HCT116 (cell line): ENCODE data around the gene LACTBL1. TPM values are rescaled to one million over a fixed set of nuclear protein-coding genes. Genes with fewer than 3 reads are reported as not detected.

Experiments used
- ATAC-seq: fragments of 200-7000 bp; cut with Tn5 transposase; 2 replicates; pipeline ENCODE4 v1.9.1; 2020; ENCODE audit warnings: mild to moderate bottlenecking, moderate library complexity
- BruUV-seq: library from RNA; stranded (reverse); fragments of 400-500 nt; replicated peaks from 2 replicates; lab custom pipeline; 2021; lab: Mats Ljungman, UMichigan
- CTCF ChIA-PET: fragments of 300-600 bp; sonication (Branson Sonifier 250); formaldehyde crosslinking; loops from one replicate; lab custom pipeline; 2021; ENCODE audit warnings: antibody characterized with exemption; lab: Charles Lee
- POLR2A ChIA-PET: fragments of 300-600, 350-600 bp; sonication (Branson Sonifier 250); formaldehyde crosslinking; loops from one replicate; lab custom pipeline; 2021; ENCODE audit warnings: antibody characterized with exemption; lab: Charles Lee
- RAD21 ChIA-PET, 2 experiments: fragments of 300-600 bp; sonication (Branson Sonifier 250); formaldehyde crosslinking; loops; one replicate each; lab custom pipeline; 2023; ENCODE audit warnings: low total read pairs in 2 of 2; ENCODE audit not compliant: uncharacterized antibody in 2 of 2, unreplicated experiment in 2 of 2, low non-redundant PET in 1 of 2; lab: Charles Lee
- DNase-seq: peaks from one replicate; pipeline ENCODE4 v3.0.0-alpha.2; 2010; ENCODE audit warnings: low read depth, low spot score
- H2AFZ ChIP-seq: fragments of 200-600 bp; shearing (Covaris generic), sonication (generic); 2 replicates; pipeline ENCODE4 v1.6.1; 2017; ENCODE audit warnings: low read depth, mixed run types, mixed read lengths, antibody characterized with exemption, low read length; ENCODE audit not compliant: poor library complexity, severe bottlenecking
- H3K27ac ChIP-seq: 2 replicates; pipeline ENCODE4 v1.5.1; 2012; ENCODE audit warnings: low read depth, low read length
- H3K27me3 ChIP-seq: fragments of 200-600 bp; sonication (generic); 2 replicates; pipeline ENCODE4 v1.6.1; 2016; ENCODE audit warnings: mixed run types, low read length, mixed read lengths; ENCODE audit not compliant: insufficient read depth
- H3K36me3 ChIP-seq, 2 experiments: fragments of 200-500 bp in 1 of 2; fragments of 200-600 bp in 1 of 2; sonication (Bioruptor generic) in 1 of 2; sonication (generic) in 1 of 2; 2 replicates each; pipeline versions ENCODE4 v1.5.1 to v1.6.1; 2014 to 2016; ENCODE audit warnings: low read length in 2 of 2, inconsistent platforms in 1 of 2, mixed read lengths in 1 of 2, mixed run types in 1 of 2; ENCODE audit not compliant: insufficient read depth in 2 of 2, control insufficient read depth in 1 of 2
- H3K4me1 ChIP-seq, 2 experiments: fragments of 200-600 bp in 1 of 2; sonication (generic) in 1 of 2; 2 replicates each; pipeline versions ENCODE4 v1.5.1 to v1.6.1; 2012 to 2017; ENCODE audit warnings: low read length in 2 of 2, inconsistent platforms in 1 of 2, mild to moderate bottlenecking in 1 of 2, mixed read lengths in 1 of 2, mixed run types in 1 of 2, moderate library complexity in 1 of 2; ENCODE audit not compliant: insufficient read depth in 2 of 2, control insufficient read depth in 1 of 2
- H3K4me2 ChIP-seq: fragments of 200-600 bp; sonication (generic); 2 replicates; pipeline ENCODE4 v1.6.1; 2017; ENCODE audit warnings: mixed run types, low read length, mixed read lengths
- H3K4me3 ChIP-seq, 2 experiments: fragments of 200-600 bp in 1 of 2; sonication (generic) in 1 of 2; replicated peaks in 1 of 2; 2 replicates each; pipeline ENCODE4 v1.5.1; 2011 to 2016; ENCODE audit warnings: low read length in 2 of 2, control low read depth in 1 of 2, low read depth in 1 of 2, mild to moderate bottlenecking in 1 of 2, mixed read lengths in 1 of 2, mixed run types in 1 of 2
- H3K79me2 ChIP-seq: fragments of 200-600 bp; sonication (generic); 2 replicates; pipeline ENCODE4 v1.6.1; 2017; ENCODE audit warnings: mild to moderate bottlenecking, mixed run types, low read length, moderate library complexity, mixed read lengths; ENCODE audit not compliant: insufficient read depth
- H3K9ac ChIP-seq: fragments of 200-600 bp; sonication (generic); 2 replicates; pipeline ENCODE4 v1.6.1; 2016; ENCODE audit warnings: low read length, mixed read lengths
- H3K9me2 ChIP-seq: fragments of 200-600 bp; sonication (generic), shearing (Covaris generic); 2 replicates; pipeline ENCODE4 v1.6.1; 2017; ENCODE audit warnings: mixed run types, mild to moderate bottlenecking, moderate library complexity; ENCODE audit not compliant: insufficient read depth
- H3K9me3 ChIP-seq, 2 experiments: fragments of 200-500 bp in 1 of 2; fragments of 200-600 bp in 1 of 2; sonication (Bioruptor generic) in 1 of 2; sonication (generic) in 1 of 2; 2 replicates each; pipeline ENCODE4 v1.6.1; 2014 to 2017; ENCODE audit warnings: low read length in 2 of 2, mixed read lengths in 2 of 2, inconsistent platforms in 1 of 2, low read depth in 1 of 2, mild to moderate bottlenecking in 1 of 2, mixed run types in 1 of 2, moderate library complexity in 1 of 2; ENCODE audit not compliant: control insufficient read depth in 1 of 2, insufficient read depth in 1 of 2
- H4K20me1 ChIP-seq: fragments of 200-600 bp; sonication (generic), shearing (Covaris generic); 2 replicates; pipeline ENCODE4 v1.6.1; 2017; ENCODE audit warnings: mixed run types, mild to moderate bottlenecking, moderate library complexity; ENCODE audit not compliant: insufficient read depth
- ATF3 ChIP-seq: IDR thresholded peaks from 2 replicates; pipeline ENCODE4 v1.6.1; 2012
- CBX3 ChIP-seq: IDR thresholded peaks from 2 replicates; pipeline ENCODE4 v1.6.1; 2012; ENCODE audit warnings: low read depth
- CTCF ChIP-seq, 3 experiments: fragments of 200-600 bp in 1 of 3; sonication (generic) in 1 of 3; IDR thresholded peaks in 2 of 3; conservative IDR thresholded peaks in 1 of 3; 2 replicates each; pipeline ENCODE4 v1.5.1; 2012 to 2017; ENCODE audit warnings: low read depth in 2 of 3, low read length in 2 of 3, antibody characterized with exemption in 1 of 3, borderline replicate concordance in 1 of 3, control low read depth in 1 of 3, mild to moderate bottlenecking in 1 of 3, mixed read lengths in 1 of 3, mixed run types in 1 of 3, moderate library complexity in 1 of 3; ENCODE audit not compliant: insufficient read depth in 1 of 3
- EGR1 ChIP-seq: IDR thresholded peaks from 2 replicates; pipeline ENCODE4 v1.6.1; 2012; ENCODE audit warnings: low read depth
- ELF1 ChIP-seq: IDR thresholded peaks from 2 replicates; pipeline ENCODE4 v1.6.1; 2012; ENCODE audit warnings: low read depth, borderline replicate concordance
- EZH2phosphoT487 ChIP-seq: fragments of 200-600 bp; IDR thresholded peaks from 2 replicates; pipeline ENCODE4 v1.6.1; 2018; ENCODE audit warnings: antibody characterized with exemption, borderline replicate concordance
- JUND ChIP-seq: IDR thresholded peaks from 2 replicates; pipeline ENCODE4 v1.6.1; 2012
- MAX ChIP-seq: IDR thresholded peaks from 2 replicates; pipeline ENCODE4 v1.6.1; 2012
- POLR2A ChIP-seq: IDR thresholded peaks from 2 replicates; pipeline ENCODE4 v1.7.0; 2011; ENCODE audit warnings: borderline replicate concordance; ENCODE audit not compliant: insufficient read depth, insufficient read length; ENCODE audit errors: extremely low read depth
- POLR2AphosphoS5 ChIP-seq: IDR thresholded peaks from 2 replicates; pipeline ENCODE4 v1.6.1; 2011; ENCODE audit warnings: mild to moderate bottlenecking, low read depth, low read length, moderate library complexity
- REST ChIP-seq: IDR thresholded peaks from 2 replicates; pipeline ENCODE4 v1.6.1; 2012; ENCODE audit warnings: low read depth
- SIN3A ChIP-seq: IDR thresholded peaks from 2 replicates; pipeline ENCODE4 v1.6.1; 2012; ENCODE audit warnings: low read depth
- SRF ChIP-seq: IDR thresholded peaks from 2 replicates; pipeline ENCODE4 v1.6.1; 2012; ENCODE audit warnings: low read depth
- TCF7L2 ChIP-seq: IDR thresholded peaks from 2 replicates; pipeline ENCODE4 v1.7.0; 2011; ENCODE audit warnings: borderline replicate concordance, inconsistent platforms; ENCODE audit not compliant: insufficient read depth, insufficient read length; ENCODE audit errors: extremely low read depth
- YY1 ChIP-seq: IDR thresholded peaks from 2 replicates; pipeline ENCODE4 v1.6.1; 2011; ENCODE audit warnings: low read length, low read depth, moderate library complexity, mild to moderate bottlenecking; ENCODE audit not compliant: insufficient replicate concordance; ENCODE audit errors: extremely low read depth
- ZBTB33 ChIP-seq: IDR thresholded peaks from 2 replicates; pipeline ENCODE4 v1.6.1; 2011; ENCODE audit warnings: mild to moderate bottlenecking, low read length, moderate library complexity; ENCODE audit not compliant: insufficient replicate concordance; ENCODE audit errors: extremely low read depth
- ZFX ChIP-seq: fragments of 450-650 bp; IDR thresholded peaks from 2 replicates; pipeline ENCODE4 v1.6.1; 2017
- intact Hi-C: fragments of 100-400 bp; cut with micrococcal nuclease; formaldehyde crosslinking; loops from 2 replicates; pipeline ENCODE4 v1.10.0; 2022
- total RNA-seq: library from RNA; stranded (reverse); gene quantifications from one replicate; pipeline ENCODE4 v1.2.1, GENCODE V29; 2021; ENCODE audit not compliant: unreplicated experiment

LACTBL1 gene
- total RNA-seq, 1 experiment from 2014 or later = not detected

- TF ChIP-seq POLR2A = no peak
- TF ChIP-seq CBX3 = no peak
- no peak for TF ChIP-seq SRF
- TF ChIP-seq ZBTB33 = no peak
- no peak for TF ChIP-seq EGR1
- no peak for TF ChIP-seq YY1
- no peak for TF ChIP-seq TCF7L2
Measured at GRCh38 chr1:22925111-22925510, 47.6 kb downstream of the LACTBL1 start (continued).

GRCh38 chr1:22922640-22923039 is 50.0 kb downstream of the LACTBL1 start:
- intact Hi-C loops = no loop called here
- H3K4me1 ChIP-seq = no peaks in the 10 kb centered on the region
- no peaks in the 10 kb centered on the region for H3K79me2 ChIP-seq
- no peak for DNase-seq
- no peak for ATAC-seq
- POLR2A ChIA-PET = no interaction called here
- H3K36me3 ChIP-seq = no peaks in the 10 kb centered on the region
- H2AFZ ChIP-seq = no peak overlapping the region
- no peaks in the 10 kb centered on the region for H3K9me2 ChIP-seq
- RAD21 ChIA-PET = no interaction called here
- no peak overlapping the region for H3K27ac ChIP-seq
- no peaks in the 10 kb centered on the region for H3K27me3 ChIP-seq
- H3K9me3 ChIP-seq = no peaks in the 10 kb centered on the region
- no peak overlapping the region for H3K4me2 ChIP-seq
- CTCF ChIA-PET = interaction anchor here (2.2 kb wide), 1 partner anchor 218 kb away, joined by 7 read pairs; no protein-coding TSS in a partner anchor
- H3K4me3 ChIP-seq = no peak overlapping the region
- BruUV-seq = no TSS peak
- no peak overlapping the region for H3K9ac ChIP-seq
- no peaks in the 10 kb centered on the region for H4K20me1 ChIP-seq
- TF ChIP-seq TCF7L2 (no peak), ZFX (no peak), EGR1 (no peak), YY1 (no peak), SIN3A (no peak), MAX (no peak), POLR2AphosphoS5 (no peak), POLR2A (no peak), CBX3 (no peak), JUND (no peak), SRF (no peak), ATF3 (no peak), ELF1 (no peak), EZH2phosphoT487 (no peak), CTCF (IDR thresholded peaks at IDR 0.05 in 2 of 3, conservative IDR thresholded peaks at IDR 0.05 in 1 of 3; ENCODE audit: borderline replicate concordance in 1 of 3, insufficient read depth in 1 of 3, low read depth in 2 of 3, low read length in 2 of 3) (no peak), REST (no peak)
